ENCODE measurements around the gene TGFBR3.
A peak's percentile ranks its signal among the peaks of the same experiment; 100 is the strongest.

TGFBR3 gene

GRCh38 chr1:91750398-91750996, 135.5 kb downstream of the TGFBR3 start:
- DNase-seq, result no peak

DNA sequence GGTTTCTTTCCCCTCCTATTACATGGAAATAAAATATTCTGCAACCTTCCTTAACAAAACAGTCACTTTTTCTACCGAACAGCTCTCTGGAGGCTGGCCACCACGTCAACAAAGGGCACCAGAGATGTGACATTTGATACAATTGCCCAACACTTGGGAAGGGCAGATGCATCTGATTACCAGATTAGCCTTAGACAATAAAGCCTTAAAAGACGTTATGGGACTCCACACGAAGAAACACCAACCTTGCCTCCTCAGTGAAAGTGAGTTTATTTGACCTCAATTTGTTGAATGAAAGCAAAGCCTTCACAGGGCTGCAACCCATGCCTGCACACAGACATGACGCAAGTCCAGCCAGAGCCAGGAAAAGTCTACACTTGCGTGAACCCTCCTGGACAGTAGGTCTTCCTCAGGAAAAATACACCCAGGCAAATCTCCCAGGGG, 136.1 kb downstream of the TGFBR3 start:
- no peak for DNase-seq

DNA sequence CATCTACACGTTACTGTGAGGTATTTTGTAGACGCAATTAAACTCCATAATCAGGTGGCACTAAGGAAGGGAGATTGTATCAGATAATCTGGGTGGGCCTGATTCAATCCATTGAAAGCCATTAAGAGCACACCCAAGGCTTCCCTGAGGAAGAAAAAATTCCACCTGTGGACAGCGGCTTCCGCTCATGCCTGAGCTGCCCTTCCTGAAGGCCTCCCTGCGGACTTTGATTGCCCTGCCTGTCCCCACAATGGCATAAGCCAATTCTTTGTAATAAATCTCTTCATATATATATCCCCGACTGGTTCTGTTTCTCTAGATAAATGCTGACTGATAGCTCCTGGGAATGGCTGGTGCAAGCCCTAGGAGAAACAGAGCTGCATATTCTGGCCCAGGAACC, 138.3 kb downstream of the TGFBR3 start:
- DNase-seq, result no peak

GRCh38 chr1:91746728-91747338, 139.1 kb downstream of the TGFBR3 start:
- DNase-seq, result no peak

- DNase-seq, result no peak
These were observed 140.1 kb downstream of the TGFBR3 start for GRCh38 chr1:91745640-91746373.

GRCh38 chr1:91744953-91745639, 140.9 kb downstream of the TGFBR3 start:
- no peak for DNase-seq

DNA sequence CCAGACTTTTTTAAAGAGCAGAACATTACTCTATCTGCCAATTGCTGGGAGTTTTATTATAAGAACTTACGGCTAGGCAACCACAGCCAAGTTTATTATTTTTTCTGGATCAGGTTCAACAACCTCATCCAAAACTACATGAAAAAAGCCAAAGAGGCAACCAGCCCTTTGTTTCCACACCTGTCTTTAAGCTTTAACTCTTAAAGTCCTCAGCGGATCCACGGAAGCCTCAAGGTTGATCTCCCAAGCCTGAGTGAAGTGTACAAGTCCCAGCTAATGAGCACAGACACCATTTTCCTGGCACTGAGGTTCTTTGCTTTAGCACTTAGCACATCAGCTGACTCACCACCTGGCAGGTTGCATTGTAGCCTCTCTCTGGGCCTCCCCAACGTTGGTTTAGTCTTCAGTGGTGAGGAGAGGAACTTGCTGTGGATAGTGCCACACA, 143.1 kb downstream of the TGFBR3 start:
- DNase-seq, result no peak

DNA sequence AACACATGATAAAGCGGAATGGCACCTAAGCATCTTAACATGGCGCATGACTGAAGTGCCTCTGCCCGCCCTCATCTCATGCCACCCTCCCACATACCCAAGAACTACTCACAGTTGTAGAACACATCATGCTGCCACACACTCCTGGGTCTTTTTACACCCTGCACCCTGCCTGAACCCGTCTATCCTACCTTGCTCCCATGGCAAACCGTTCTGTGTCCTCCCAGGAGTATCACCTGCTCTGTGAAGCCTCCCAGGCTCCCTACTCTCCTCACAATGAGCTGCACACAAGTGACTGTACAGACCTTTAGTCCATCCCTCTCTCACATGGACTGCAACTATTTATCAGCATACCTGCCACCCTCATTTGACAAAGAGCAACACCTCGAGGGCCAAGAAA, 144.0 kb downstream of the TGFBR3 start:
- no peak for DNase-seq

GRCh38 chr1:91741301-91741700, 144.7 kb downstream of the TGFBR3 start:
- DNase-seq, result no peak

DNA sequence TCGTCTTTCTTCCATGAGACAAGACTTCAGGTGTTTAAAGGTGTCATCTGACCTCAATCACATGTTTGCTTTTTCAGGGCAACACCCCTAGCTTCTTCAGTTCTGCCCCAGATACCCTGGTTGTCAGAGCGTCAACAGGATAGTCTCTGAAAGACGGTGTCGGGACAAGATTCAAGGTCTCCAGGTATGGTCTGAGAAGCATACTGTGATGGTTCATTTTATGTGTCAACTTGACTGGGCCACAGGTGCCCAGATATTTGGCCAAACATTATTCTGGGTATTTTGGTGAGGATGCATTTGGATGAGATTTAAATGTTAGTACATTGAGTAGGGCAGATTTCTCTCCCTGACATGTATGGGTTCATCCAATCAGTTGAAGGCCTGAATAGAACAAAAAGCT, 148.3 kb downstream of the TGFBR3 start:
- no peak for DNase-seq

DNA sequence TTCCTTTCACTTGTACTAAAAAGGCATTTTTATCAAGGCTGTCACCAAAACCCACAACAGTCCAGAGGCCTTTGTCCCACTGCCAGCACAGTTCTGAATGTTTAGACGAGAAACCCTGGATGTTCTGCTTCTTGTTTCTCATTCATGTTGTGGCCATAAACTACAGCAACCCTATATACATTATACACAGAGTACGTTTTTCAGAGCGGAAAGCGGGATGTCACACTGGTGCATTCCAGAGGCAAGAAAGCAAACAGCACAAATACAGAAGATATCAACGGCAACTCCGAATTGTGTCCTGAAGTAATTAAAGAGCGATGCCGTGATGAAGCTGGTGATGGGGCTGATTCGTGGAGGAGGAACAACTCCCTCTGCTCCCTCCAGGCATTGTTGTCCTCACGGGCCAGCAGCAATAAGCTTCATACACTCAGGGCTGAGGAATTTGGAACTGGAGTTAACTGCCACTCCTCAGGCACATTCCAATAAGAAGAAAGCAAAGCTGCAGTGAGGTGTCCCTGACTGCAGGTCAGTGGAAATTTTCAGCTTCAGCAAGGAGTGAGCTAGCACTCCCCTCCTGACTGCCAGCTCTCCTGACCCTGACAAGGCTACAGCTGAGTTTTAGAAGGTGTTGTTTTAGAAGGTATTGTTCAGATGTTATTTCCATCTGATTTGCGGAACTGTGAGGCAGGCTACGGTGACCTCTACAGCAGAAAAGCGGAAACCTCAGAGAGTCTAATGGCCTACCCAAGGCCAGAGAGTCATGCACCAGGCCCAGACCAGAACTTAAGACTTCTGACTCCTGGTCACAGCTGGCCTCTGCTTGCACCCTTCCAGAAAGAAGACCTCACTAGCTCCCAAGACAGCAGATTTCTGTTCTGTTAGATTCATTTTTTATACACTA, 149.0 kb downstream of the TGFBR3 start:
- DNase-seq, result no peak

GRCh38 chr1:91736146-91736714, 149.7 kb downstream of the TGFBR3 start:
- no peak for DNase-seq

- DNase-seq, result no peak
These were observed 150.6 kb downstream of the TGFBR3 start for GRCh38 chr1:91735266-91735845.

DNA sequence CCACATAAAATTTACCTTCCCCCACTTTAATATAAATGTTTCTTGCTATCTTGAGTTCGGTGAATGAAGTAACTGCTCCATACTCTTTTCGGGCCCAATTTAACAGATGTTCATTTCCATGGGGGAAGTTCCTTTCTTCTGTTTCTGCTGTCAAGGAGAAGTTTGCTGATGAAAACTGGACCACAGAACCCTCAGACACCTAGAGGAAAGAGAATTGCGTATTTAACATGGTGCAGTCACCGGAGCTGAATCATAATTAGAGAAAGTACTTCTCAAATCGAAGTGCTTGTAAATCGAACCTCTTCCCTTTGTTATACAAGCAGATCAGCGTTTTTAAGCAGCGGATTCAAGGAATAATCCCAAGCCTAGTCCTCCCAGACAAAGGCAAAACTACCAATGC, 151.2 kb downstream of the TGFBR3 start:
- peak; percentile 68 for DNase-seq

GRCh38 chr1:91733108-91733710, 152.7 kb downstream of the TGFBR3 start:
- DNase-seq, result no peak

- peak; percentile 92 for DNase-seq
These were observed 153.5 kb downstream of the TGFBR3 start for GRCh38 chr1:91732291-91733107.

DNA sequence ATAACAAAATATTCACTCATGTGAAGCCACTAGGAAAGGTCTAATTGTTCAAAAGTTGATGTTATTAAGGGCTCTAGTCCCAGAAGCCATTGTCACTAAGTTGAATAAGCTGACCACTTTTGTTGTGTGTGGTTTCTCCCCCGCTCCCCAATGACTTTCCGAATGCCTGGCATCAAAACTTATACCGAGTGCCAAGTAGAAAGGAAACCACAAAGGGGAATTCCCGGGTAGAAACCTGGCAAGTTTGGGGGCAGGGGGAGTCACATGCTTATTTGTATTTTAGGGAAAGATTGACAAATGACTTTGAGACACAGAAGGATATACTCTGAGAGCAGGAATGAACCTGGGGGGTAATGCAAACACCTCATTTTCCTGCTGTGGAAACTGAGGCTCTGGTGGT, 154.1 kb downstream of the TGFBR3 start:
- peak; percentile 90 for DNase-seq

GRCh38 chr1:91730801-91731732, 154.9 kb downstream of the TGFBR3 start:
- DNase-seq, result peak; percentile 86

Measured in activated CD4-positive, alpha-beta T cell treated with anti-CD3 and anti-CD28 coated beads, Interleukin-10, Interleukin-2, amounts not matched to agents 100 ng/mL and 50 ng/mL, durations not matched to agents 16 hours and 8 hours (primary cell).